ENCODE results near the gene LPAR5. TPM values are rescaled to one million over a fixed set of nuclear protein-coding genes. Genes with fewer than 3 reads are reported as not detected.

LPAR5 gene
- total RNA-seq, 1 donor from 2014 or later: not detected

GRCh38 chr12:6630736-6631135 lies 5.0 kb downstream of the LPAR5 start:
- Mint-ChIP-seq H3K27me3 (peaks cover 45% of the 10 kb centered on the region), H3K9me3 (ENCODE audit: low read depth) (no peaks in the 10 kb centered on the region), H3K36me3 (ENCODE audit: insufficient read depth) (no peaks in the 10 kb centered on the region), H3K4me3 (ENCODE audit: low read depth) (no peak overlapping the region), H3K27ac (no peak overlapping the region), H3K4me1 (ENCODE audit: low read depth) (peaks cover 3% of the 10 kb centered on the region)
- TF ChIP-seq CTCF (IDR thresholded peaks at IDR 0.05; ENCODE audit: unreplicated experiment): no peak
- DNase-seq (ENCODE audit: low spot score, unreplicated experiment): no peak

DNA sequence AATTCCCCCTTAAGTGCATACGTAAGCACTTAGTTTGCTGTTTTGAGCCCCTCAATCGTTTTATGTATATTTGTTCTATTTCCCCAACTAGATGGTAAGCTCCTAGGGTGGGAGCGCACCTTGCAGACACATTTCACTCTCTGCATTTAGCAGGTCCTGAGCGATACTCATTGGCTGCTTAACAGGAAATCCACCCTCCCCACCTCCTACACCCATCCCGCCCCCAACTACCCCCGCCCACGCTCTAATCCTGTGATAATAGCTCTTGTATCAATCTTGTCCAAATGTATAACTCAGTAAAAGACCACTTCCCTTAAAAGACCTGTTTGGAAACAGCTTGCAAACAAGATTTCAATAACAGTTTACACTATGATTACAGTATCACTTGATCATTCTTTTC lies 8.1 kb downstream of the LPAR5 start:
- peaks cover 2% of the 10 kb centered on the region for H3K4me1 Mint-ChIP-seq (ENCODE audit: low read depth)
- peaks cover 29% of the 10 kb centered on the region for H3K27me3 Mint-ChIP-seq
- H3K36me3 Mint-ChIP-seq (ENCODE audit: insufficient read depth): no peaks in the 10 kb centered on the region
- TF ChIP-seq CTCF (IDR thresholded peaks at IDR 0.05; ENCODE audit: unreplicated experiment): no peak
- DNase-seq (ENCODE audit: low spot score, unreplicated experiment): no peak
- H3K9me3 Mint-ChIP-seq (ENCODE audit: low read depth): no peaks in the 10 kb centered on the region
- H3K27ac Mint-ChIP-seq: no peak overlapping the region
- H3K4me3 Mint-ChIP-seq (ENCODE audit: low read depth): no peak overlapping the region

DNA sequence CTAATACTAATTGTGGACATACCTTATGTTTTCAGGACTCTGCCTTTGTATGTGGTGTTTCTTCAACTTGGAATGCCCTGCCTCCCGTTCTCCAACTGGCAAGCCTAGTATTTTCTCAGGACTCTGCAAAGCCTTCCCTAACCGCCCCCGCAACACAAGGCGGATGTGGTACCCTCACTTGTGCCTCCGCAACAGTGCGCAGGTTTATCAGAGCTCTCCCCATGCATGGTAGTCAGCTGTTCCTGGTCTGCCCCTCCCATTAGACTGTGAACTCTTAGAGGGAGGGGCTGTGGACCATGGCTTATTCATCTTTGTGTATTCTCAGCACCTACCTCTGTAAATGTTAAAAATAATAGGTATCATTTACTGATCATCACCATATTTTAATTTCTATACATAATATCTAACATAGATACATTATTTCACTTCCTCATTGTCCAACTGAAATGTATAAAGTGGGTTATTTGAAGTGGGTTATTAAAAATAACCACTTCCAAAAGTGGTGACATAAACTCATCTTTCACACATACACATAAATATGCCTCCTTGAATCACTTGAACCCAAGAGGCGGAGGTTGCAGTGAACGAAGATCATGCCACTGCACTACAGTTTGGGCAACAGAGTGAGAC lies 9.0 kb downstream of the LPAR5 start:
- Mint-ChIP-seq H3K4me1 (ENCODE audit: low read depth) (peaks cover 2% of the 10 kb centered on the region), H3K4me3 (ENCODE audit: low read depth) (no peak overlapping the region), H3K27ac (no peak overlapping the region), H3K27me3 (peaks cover 20% of the 10 kb centered on the region), H3K36me3 (ENCODE audit: insufficient read depth) (no peaks in the 10 kb centered on the region), H3K9me3 (ENCODE audit: low read depth) (no peaks in the 10 kb centered on the region)
- no peak for TF ChIP-seq CTCF (IDR thresholded peaks at IDR 0.05; ENCODE audit: unreplicated experiment)
- DNase-seq (ENCODE audit: low spot score, unreplicated experiment): no peak

DNA sequence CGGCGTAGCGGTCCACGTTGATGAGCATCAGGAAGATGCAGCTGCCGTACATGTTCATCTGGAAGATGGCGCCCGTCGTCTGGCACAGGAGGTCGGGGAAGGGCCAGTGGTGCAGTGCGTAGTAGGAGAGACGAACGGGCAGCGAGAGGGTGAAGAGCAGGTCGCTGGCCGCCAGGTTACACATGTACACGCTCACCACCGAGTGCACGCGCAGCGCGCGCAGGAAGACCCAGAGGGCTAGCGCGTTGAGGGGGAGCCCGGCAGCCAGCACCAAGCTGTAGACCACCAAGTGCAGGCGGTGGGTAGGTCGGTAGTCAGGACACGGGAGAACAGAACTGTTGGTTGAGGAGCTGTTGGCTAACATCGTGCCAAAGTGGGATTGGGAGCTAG lies 14.9 kb downstream of the LPAR5 start:
- H3K27ac Mint-ChIP-seq: peak overlapping the region; percentile 39
- H3K4me3 Mint-ChIP-seq (ENCODE audit: low read depth): no peak overlapping the region
- H3K4me1 Mint-ChIP-seq (ENCODE audit: low read depth): peaks cover 4% of the 10 kb centered on the region
- no peaks in the 10 kb centered on the region for H3K36me3 Mint-ChIP-seq (ENCODE audit: insufficient read depth)
- no peak for TF ChIP-seq CTCF (IDR thresholded peaks at IDR 0.05; ENCODE audit: unreplicated experiment)
- no peaks in the 10 kb centered on the region for H3K9me3 Mint-ChIP-seq (ENCODE audit: low read depth)
- no peak for DNase-seq (ENCODE audit: low spot score, unreplicated experiment)
- peaks cover 30% of the 10 kb centered on the region for H3K27me3 Mint-ChIP-seq

DNA sequence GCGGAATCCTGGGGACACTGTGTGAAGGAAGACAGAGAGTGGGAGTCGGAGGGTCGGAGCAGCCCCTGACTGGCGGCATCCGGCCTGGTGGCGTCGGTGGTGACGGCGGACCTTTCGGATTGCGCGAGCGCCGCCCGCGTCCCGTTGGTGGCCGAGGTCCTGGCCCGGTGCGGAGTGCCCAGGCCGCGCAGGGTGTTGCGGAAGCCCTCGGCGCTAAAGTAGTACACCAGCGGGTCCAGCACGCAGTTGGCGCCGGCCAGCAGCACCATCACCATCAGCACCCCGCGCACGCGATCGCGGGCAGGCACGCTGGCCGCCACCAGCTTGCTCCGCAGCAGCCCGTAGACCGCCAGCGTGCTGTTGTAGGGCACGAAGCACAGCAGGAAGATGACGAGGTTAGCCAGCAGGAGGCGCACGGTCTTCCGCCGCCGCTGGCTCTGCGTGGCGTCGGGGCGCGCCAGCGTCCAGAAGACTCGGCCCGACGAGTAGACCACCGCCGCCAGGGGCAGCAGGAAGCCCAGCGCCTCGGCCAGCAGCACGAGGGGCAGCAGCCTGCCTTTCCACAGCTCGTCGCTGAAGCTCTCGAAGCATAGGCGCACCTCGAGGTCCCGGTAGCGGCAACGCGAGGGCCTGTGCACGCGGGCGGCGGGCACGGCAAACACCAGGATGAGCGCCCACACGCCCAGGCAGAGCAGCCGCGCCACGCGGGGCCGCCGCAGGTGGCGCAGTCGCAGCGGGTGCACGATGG lies 15.4 kb downstream of the LPAR5 start:
- Mint-ChIP-seq H3K4me3 (ENCODE audit: low read depth) (peak overlapping the region; percentile 6), H3K4me1 (ENCODE audit: low read depth) (peaks cover 4% of the 10 kb centered on the region), H3K27ac (no peak overlapping the region), H3K9me3 (ENCODE audit: low read depth) (no peaks in the 10 kb centered on the region), H3K36me3 (ENCODE audit: insufficient read depth) (no peaks in the 10 kb centered on the region), H3K27me3 (peaks cover 30% of the 10 kb centered on the region)
- DNase-seq (ENCODE audit: low spot score, unreplicated experiment): peak; percentile 85
- TF ChIP-seq CTCF (IDR thresholded peaks at IDR 0.05; ENCODE audit: unreplicated experiment): peak; percentile 96

Data from progenitor cell of endocrine pancreas (in vitro differentiated cells).